WTC11 (cell line): Measurements from ENCODE around the gene DGCR8. TPM values are rescaled to one million over a fixed set of nuclear protein-coding genes. Genes with fewer than 3 reads are reported as not detected.

Source experiments
- ATAC-seq: fragments of 200-7000 bp; cut with Tn5 transposase; 2 replicates; pipeline ENCODE4 v1.10.0; 2021; ENCODE audit warnings: mild to moderate bottlenecking, moderate library complexity
- CTCF ChIA-PET: fragments of 300-600 bp; sonication (Branson Sonifier 250); formaldehyde crosslinking; loops from one replicate; lab custom pipeline; 2021; ENCODE audit warnings: antibody characterized with exemption; lab: Charles Lee
- POLR2A ChIA-PET: fragments of 350-600 bp; sonication (Branson Sonifier 250); formaldehyde crosslinking; loops from one replicate; lab custom pipeline; 2021; ENCODE audit warnings: antibody characterized with exemption; lab: Charles Lee
- DNase-seq: peaks from one replicate; pipeline ENCODE4 v3.0.0; 2021; ENCODE audit warnings: low spot score
- H3K27ac Mint-ChIP-seq: 2 replicates; pipeline ENCODE4 v1.8.0; 2021; ENCODE audit warnings: mixed read lengths
- H3K27me3 Mint-ChIP-seq: 2 replicates; pipeline ENCODE4 v1.8.0; 2021; ENCODE audit warnings: low read depth, mild to moderate bottlenecking, moderate library complexity, mixed read lengths
- H3K36me3 Mint-ChIP-seq: 2 replicates; pipeline ENCODE4 v1.8.0; 2021; ENCODE audit warnings: mixed read lengths
- H3K4me1 Mint-ChIP-seq: 2 replicates; pipeline ENCODE4 v1.8.0; 2022; ENCODE audit warnings: mixed read lengths
- H3K4me3 Mint-ChIP-seq: 2 replicates; pipeline ENCODE4 v1.8.0; 2021; ENCODE audit warnings: mild to moderate bottlenecking, moderate library complexity, mixed read lengths
- H3K9me3 Mint-ChIP-seq: 2 replicates; pipeline ENCODE4 v1.8.0; 2021; ENCODE audit warnings: mixed read lengths
- AFF4 ChIP-seq: sonication (generic); formaldehyde crosslinking; IDR thresholded peaks from 2 replicates; pipeline ENCODE4 v1.8.1; 2023; ENCODE audit warnings: mild to moderate bottlenecking, missing genetic modification reagents, borderline replicate concordance
- CTCF ChIP-seq: fragments of 200-600 bp; IDR thresholded peaks from 2 replicates; pipeline ENCODE4 v1.8.0; 2022; ENCODE audit warnings: antibody characterized with exemption
- E2F1 ChIP-seq: sonication (generic); formaldehyde crosslinking; IDR thresholded peaks from 2 replicates; pipeline ENCODE4 v1.8.0; 2022; ENCODE audit warnings: mild to moderate bottlenecking, missing genetic modification reagents
- ELF4 ChIP-seq: sonication (generic); formaldehyde crosslinking; IDR thresholded peaks from 2 replicates; pipeline ENCODE4 v1.8.1; 2022; ENCODE audit warnings: low read depth, mild to moderate bottlenecking, moderate library complexity, missing genetic modification reagents
- ERG ChIP-seq: fragments of 250-450 bp; sonication (Bioruptor Pico); IDR thresholded peaks from 2 replicates; pipeline ENCODE4 v1.8.0; 2021; ENCODE audit warnings: mild to moderate bottlenecking
- ETV6 ChIP-seq: sonication (generic); formaldehyde crosslinking; IDR thresholded peaks from 2 replicates; pipeline ENCODE4 v1.8.1; 2022; ENCODE audit warnings: mild to moderate bottlenecking, missing genetic modification reagents
- FOXJ3 ChIP-seq: sonication (generic); formaldehyde crosslinking; IDR thresholded peaks from 2 replicates; pipeline ENCODE4 v1.9.0; 2021; ENCODE audit warnings: missing genetic modification reagents, mild to moderate bottlenecking, borderline replicate concordance
- KAT7 ChIP-seq: sonication (generic); formaldehyde crosslinking; IDR thresholded peaks from 2 replicates; pipeline ENCODE4 v1.8.1; 2023; ENCODE audit warnings: missing genetic modification reagents, mild to moderate bottlenecking, borderline replicate concordance
- MLX ChIP-seq: sonication (generic); formaldehyde crosslinking; IDR thresholded peaks from 2 replicates; pipeline ENCODE4 v1.8.1; 2023; ENCODE audit warnings: mild to moderate bottlenecking, missing genetic modification reagents, moderate library complexity
- NR2C2 ChIP-seq: sonication (generic); formaldehyde crosslinking; IDR thresholded peaks from 2 replicates; pipeline ENCODE4 v1.8.0; 2022; ENCODE audit warnings: mild to moderate bottlenecking, missing genetic modification reagents
- NR3C1 ChIP-seq: sonication (generic); formaldehyde crosslinking; conservative IDR thresholded peaks from 2 replicates; pipeline ENCODE4 v1.8.1; 2023; ENCODE audit warnings: low read depth, mild to moderate bottlenecking, missing genetic modification reagents
- OVOL2 ChIP-seq: fragments of 250-450 bp; sonication (Bioruptor Pico); IDR thresholded peaks from 2 replicates; pipeline ENCODE4 v1.9.0; 2021; ENCODE audit warnings: mild to moderate bottlenecking, borderline replicate concordance
- ZNF121 ChIP-seq: sonication (generic); formaldehyde crosslinking; IDR thresholded peaks from 2 replicates; pipeline ENCODE4 v1.8.0; 2023; ENCODE audit warnings: missing genetic modification reagents
- ZNF219 ChIP-seq: sonication (generic); formaldehyde crosslinking; IDR thresholded peaks from 2 replicates; pipeline ENCODE4 v1.8.0; 2023; ENCODE audit warnings: missing genetic modification reagents, mild to moderate bottlenecking, borderline replicate concordance
- ZNF425 ChIP-seq: fragments of 250-450 bp; sonication (Bioruptor Pico); conservative IDR thresholded peaks from 2 replicates; pipeline ENCODE4 v1.9.0; 2021; ENCODE audit warnings: mild to moderate bottlenecking
- ZNF671 ChIP-seq: fragments of 250-450 bp; sonication (Bioruptor Pico); IDR thresholded peaks from 2 replicates; pipeline ENCODE4 v1.8.0; 2021; ENCODE audit warnings: mild to moderate bottlenecking
- total RNA-seq: library from RNA; stranded (reverse); gene quantifications from 3 replicates; pipeline ENCODE4 v1.2.3, GENCODE V29; 2021

The DGCR8 gene
- total RNA-seq, 1 experiment from 2014 or later = 55.0 TPM

GRCh38 chr22:20099099-20099711 lies 19.2 kb downstream of the DGCR8 start:
- H3K9me3 Mint-ChIP-seq = no peaks in the 10 kb centered on the region
- H3K4me3 Mint-ChIP-seq = no peak overlapping the region
- no peaks in the 10 kb centered on the region for H3K27me3 Mint-ChIP-seq
- peak overlapping the region; percentile 87; the same call in 1 of the 2 replicates for H3K27ac Mint-ChIP-seq
- peaks cover 20% of the 10 kb centered on the region for H3K4me1 Mint-ChIP-seq
- peaks cover 85% of the 10 kb centered on the region for H3K36me3 Mint-ChIP-seq
- TF ChIP-seq FOXJ3 (no peak), ZNF425 (CRISPR knock-in tag) (no peak), ETV6 (CRISPR knock-in tag) (no peak), MLX (CRISPR knock-in tag) (no peak), KAT7 (no peak)
- no peak for ATAC-seq
- no peak for DNase-seq
- CTCF ChIA-PET = no interaction called here
- POLR2A ChIA-PET = no interaction called here

- CTCF ChIA-PET = interaction anchor here (1.5 kb wide), 1 partner anchor 8 kb away, joined by 6 read pairs; no protein-coding TSS in a partner anchor
- H3K4me1 Mint-ChIP-seq = peaks cover 20% of the 10 kb centered on the region
- ATAC-seq (no peak; the same call in 1 of the 2 replicates), DNase-seq (no peak)
- H3K9me3 Mint-ChIP-seq = no peaks in the 10 kb centered on the region
- POLR2A ChIA-PET = interaction anchor here (0.6 to 1.5 kb wide), 2 partner anchors 13 to 85 kb away, joined by 3 read pairs; no protein-coding TSS in a partner anchor
- no peak overlapping the region for H3K4me3 Mint-ChIP-seq
- H3K27me3 Mint-ChIP-seq = no peaks in the 10 kb centered on the region
- no peak overlapping the region for H3K27ac Mint-ChIP-seq
- H3K36me3 Mint-ChIP-seq = peaks cover 84% of the 10 kb centered on the region
- no peak for TF ChIP-seq ZNF425 (CRISPR knock-in tag)
- TF ChIP-seq ZNF671 = no peak
- TF ChIP-seq KAT7 = no peak
- TF ChIP-seq NR3C1 (CRISPR knock-in tag) = no peak
- no peak for TF ChIP-seq NR2C2
- no peak for TF ChIP-seq FOXJ3
- no peak for TF ChIP-seq ZNF219 (CRISPR knock-in tag)
- TF ChIP-seq E2F1 (CRISPR knock-in tag) = no peak
- no peak for TF ChIP-seq ERG
- TF ChIP-seq ELF4 = no peak
- TF ChIP-seq AFF4 (CRISPR knock-in tag) = no peak
- no peak for TF ChIP-seq CTCF
- TF ChIP-seq OVOL2 = no peak
- TF ChIP-seq ZNF121 (CRISPR knock-in tag) = no peak
Observed at GRCh38 chr22:20101638-20102037, 21.6 kb downstream of the DGCR8 start.
